Inflammatory macrophage treated with lipopolysaccharide for 4 hours (primary cell): ENCODE data around the gene CLEC20A.

Source experiments
- DNase-seq: peaks from one replicate; pipeline ENCODE4 v3.0.0-alpha.2; 2020

The CLEC20A gene

GRCh38 chr1:178465011-178465410 lies 31.8 kb downstream of the CLEC20A start:
- DNase-seq, result no peak

- DNase-seq, result no peak
These were observed 32.2 kb downstream of the CLEC20A start for GRCh38 chr1:178464566-178464965.

GRCh38 chr1:178464141-178464540 lies 32.6 kb downstream of the CLEC20A start:
- no peak for DNase-seq

GRCh38 chr1:178461701-178462100 lies 35.1 kb downstream of the CLEC20A start:
- DNase-seq, result no peak

- DNase-seq, result no peak
These were observed 35.7 kb downstream of the CLEC20A start for GRCh38 chr1:178461104-178461503.

- no peak for DNase-seq
These were observed 38.6 kb downstream of the CLEC20A start for GRCh38 chr1:178458203-178458602.

- DNase-seq, result no peak
These were observed 39.1 kb downstream of the CLEC20A start for GRCh38 chr1:178457651-178458050.

GRCh38 chr1:178456472-178456871 lies 40.3 kb downstream of the CLEC20A start:
- no peak for DNase-seq

- no peak for DNase-seq
These were observed 44.8 kb downstream of the CLEC20A start for GRCh38 chr1:178452013-178452412.

GRCh38 chr1:178451529-178451928 lies 45.2 kb downstream of the CLEC20A start:
- DNase-seq, result no peak

- DNase-seq, result no peak
These were observed 45.9 kb downstream of the CLEC20A start for GRCh38 chr1:178450871-178451270.

GRCh38 chr1:178442925-178443324 lies 53.8 kb downstream of the CLEC20A start:
- DNase-seq, result no peak

- no peak for DNase-seq
These were observed 58.3 kb downstream of the CLEC20A start for GRCh38 chr1:178438432-178438831.

GRCh38 chr1:178436899-178437298 lies 59.9 kb downstream of the CLEC20A start:
- DNase-seq, result no peak

- no peak for DNase-seq
These were observed 61.8 kb downstream of the CLEC20A start for GRCh38 chr1:178434899-178435435.

- no peak for DNase-seq
These were observed 62.4 kb downstream of the CLEC20A start for GRCh38 chr1:178434360-178434759.
